Choroid plexus epithelial cell (primary cell): ENCODE measurements around the gene ZCCHC3.

ENCODE experiments used
- DNase-seq: peaks from one replicate; pipeline ENCODE4 v3.0.0-alpha.2; 2010; ENCODE audit warnings: low read depth
- H3K4me3 ChIP-seq: 2 replicates; pipeline ENCODE4 v1.5.1; 2011; ENCODE audit warnings: low read depth, mild to moderate bottlenecking, control low read depth, low read length, moderate library complexity
- TF ChIP-seq, protein P1 (sequence below): conservative IDR thresholded peaks from 2 replicates; pipeline ENCODE4 v1.5.1; 2011; ENCODE audit warnings: low read depth, mild to moderate bottlenecking, control low read depth, inconsistent platforms, low read length, moderate library complexity

ZCCHC3 gene

DNA sequence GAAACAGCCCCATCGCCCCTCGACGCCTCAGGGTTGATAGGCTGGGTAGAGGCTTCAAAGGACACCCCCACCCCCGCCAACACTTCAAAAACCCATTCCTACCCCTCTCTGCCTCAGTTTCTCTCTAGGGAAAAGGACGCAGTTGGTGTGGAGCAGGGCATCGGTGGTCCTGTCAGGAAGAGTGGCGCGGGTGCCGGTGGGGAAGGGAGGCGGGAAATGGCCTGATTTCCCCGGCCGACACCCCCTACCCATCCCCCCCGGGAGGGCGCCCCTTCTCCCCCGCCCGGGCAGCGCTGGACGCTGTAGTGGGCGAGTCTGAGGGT, 49.9 kb downstream of the ZCCHC3 start:
- TF ChIP-seq, protein P1, sequence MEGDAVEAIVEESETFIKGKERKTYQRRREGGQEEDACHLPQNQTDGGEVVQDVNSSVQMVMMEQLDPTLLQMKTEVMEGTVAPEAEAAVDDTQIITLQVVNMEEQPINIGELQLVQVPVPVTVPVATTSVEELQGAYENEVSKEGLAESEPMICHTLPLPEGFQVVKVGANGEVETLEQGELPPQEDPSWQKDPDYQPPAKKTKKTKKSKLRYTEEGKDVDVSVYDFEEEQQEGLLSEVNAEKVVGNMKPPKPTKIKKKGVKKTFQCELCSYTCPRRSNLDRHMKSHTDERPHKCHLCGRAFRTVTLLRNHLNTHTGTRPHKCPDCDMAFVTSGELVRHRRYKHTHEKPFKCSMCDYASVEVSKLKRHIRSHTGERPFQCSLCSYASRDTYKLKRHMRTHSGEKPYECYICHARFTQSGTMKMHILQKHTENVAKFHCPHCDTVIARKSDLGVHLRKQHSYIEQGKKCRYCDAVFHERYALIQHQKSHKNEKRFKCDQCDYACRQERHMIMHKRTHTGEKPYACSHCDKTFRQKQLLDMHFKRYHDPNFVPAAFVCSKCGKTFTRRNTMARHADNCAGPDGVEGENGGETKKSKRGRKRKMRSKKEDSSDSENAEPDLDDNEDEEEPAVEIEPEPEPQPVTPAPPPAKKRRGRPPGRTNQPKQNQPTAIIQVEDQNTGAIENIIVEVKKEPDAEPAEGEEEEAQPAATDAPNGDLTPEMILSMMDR: no peak
- peak overlapping the region; percentile 81 for H3K4me3 ChIP-seq
- no peak for DNase-seq

DNA sequence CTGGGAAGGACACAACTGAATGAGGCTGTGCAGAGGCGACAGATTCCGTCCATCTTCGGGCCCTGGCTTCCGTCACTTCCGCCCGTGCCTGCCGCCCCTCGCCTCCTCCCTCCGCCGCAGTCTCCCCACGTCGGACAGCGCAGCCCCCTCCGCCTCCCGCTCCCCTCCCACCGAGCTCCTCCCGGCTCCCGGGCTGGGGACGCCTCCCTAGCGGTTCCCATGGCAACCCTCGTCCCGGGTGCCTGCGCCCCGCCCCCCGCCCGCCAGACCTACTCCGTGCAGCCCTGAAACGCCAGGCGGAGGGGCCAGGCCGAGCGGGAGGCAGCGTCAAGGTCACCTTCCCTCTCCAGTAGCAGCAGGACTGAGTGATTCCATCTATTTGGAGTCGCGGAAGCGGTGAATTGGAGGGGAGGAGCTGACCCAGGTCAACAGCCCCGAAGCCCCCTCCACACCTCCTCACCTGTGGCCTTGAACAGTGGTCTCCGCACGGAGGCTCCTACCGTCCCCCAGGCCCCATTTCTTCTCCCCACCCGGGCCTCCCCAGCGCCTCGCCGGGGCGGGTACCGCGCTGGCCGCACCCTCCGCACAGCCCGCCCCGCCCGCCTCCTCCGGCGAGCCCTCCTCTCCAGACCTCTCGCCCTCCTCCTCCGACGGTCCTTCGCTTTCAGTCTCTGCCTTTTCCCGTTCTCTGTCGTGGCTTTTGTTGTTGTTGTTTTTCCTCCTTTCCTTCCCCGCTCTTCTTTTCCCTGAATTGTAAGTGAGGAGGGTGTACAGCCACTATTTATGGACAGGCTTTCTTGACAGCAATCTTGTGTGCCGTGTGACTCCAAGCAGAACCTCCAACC, 50.5 kb downstream of the ZCCHC3 start:
- TF ChIP-seq, protein P1: no peak
- peak overlapping the region; percentile 81 for H3K4me3 ChIP-seq
- DNase-seq: peak; percentile 98

DNA sequence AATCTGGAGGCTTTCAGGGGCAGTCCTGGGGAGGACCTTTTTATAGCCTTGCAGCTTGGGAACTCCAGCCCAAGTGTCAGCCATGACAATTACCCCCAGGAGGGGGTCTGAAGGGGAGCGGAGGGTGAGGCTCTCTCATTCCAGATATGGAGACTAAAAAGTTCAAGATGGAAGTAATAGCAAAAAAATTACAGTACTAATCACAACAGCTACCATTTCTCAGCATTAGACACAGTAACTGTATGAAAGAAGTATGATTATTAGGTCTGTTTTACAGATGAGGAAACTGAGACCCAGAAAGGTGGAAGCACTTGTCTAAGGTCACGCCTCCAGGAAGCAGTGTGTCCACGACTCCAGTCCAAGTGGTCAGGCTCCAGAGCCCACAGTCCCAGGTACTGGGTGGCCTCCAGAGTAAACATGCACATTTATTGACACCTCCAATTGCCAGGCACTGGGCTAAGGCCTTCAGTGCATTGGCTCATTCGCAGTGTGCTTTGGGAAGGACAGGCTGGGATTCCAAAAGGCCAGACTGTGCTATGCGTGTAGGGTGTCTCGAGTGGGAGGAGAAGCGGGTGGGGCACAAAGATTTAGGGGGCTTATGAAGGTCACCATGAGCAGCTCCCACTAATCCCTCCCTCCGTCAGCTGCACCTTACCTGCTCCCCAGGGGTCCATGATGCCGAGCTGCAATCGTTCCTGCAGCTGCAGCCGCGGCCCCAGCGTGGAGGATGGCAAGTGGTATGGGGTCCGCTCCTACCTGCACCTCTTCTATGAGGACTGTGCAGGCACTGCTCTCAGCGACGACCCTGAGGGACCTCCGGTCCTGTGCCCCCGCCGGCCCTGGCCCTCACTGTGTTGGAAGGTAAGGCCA, 51.8 kb downstream of the ZCCHC3 start:
- H3K4me3 ChIP-seq: no peak overlapping the region
- DNase-seq: no peak
- TF ChIP-seq, protein P1: no peak
